COLO829 (cell line): ENCODE results near the gene CCDC184.

ENCODE experiments used
- DNase-seq: peaks from one replicate; pipeline ENCODE4 v3.0.0; 2012; ENCODE audit warnings: low spot score

The CCDC184 gene

GRCh38 chr12:48179466-48179865 is 4.0 kb upstream of the CCDC184 start:
- DNase-seq: no peak

DNA sequence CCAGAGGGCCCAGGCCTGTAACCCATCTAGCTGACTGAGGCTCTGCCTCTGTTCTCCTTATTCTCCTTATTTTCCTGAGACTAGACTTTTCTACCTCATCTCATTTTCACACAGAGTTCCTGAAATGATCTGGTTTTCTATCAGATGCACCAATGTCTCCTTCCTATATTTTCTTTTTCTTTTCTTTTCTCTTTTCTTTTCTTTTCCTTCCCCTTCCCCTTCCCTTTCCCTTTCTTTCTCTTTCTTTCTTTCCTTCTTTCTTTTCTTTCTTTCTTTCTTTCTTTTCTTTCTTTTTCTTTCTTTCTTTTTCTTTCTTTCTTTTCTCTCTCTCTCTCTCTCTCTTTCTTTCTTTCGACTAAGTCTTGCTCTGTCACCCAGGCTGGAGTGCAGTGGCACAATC is 3.0 kb upstream of the CCDC184 start:
- DNase-seq: no peak

DNA sequence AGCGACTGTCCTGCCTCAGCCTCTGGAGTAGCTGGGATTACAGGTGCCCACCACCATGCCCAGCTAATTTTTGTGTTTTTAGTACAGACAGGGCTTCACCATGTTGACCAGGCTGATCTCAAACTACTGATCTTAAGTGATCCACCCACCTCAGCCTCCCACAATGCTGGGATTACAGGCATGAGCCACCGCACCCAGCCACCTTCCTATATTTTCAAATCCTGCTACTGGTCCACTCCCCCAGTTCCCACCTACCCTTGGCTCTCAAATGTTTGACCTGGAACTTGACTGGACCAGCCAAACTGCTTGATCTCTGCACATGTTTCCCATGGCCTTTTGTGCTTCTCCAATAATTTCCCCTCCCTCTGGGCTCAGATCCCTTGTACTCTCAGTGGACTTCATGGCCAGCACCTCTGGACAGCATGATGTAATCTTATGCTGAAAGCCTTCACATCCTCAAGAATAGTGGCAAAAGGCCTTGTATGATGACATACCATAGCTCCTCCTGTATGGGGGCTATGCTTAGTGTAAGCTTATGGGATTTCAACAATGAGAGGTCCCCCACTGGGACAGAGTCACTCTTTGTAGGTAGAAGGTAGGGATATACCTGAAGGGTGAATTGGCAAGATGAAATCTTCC is 2.5 kb upstream of the CCDC184 start:
- DNase-seq: no peak

DNA sequence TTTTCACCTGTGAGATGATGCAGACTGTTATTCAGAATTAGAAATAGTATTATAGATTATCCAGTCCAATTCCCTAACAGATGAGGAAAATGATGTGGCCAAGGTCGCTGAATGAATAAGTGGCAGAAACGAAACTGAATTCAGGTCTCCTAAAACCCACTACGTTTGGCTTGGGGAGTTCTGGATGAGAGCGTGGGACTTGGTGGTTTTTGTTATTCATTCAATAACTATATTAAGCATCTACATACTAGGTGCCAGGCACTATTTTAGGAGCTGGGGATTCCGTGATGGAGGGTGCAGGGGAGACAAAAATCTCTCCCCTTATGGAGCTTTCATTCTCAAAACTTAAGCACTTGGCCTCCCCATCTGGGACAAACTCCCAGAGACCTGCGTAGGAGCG is 813 bp upstream of the CCDC184 start:
- no peak for DNase-seq

- DNase-seq: no peak
Observed at GRCh38 chr12:48183876-48184548, 568 bp downstream of the CCDC184 start.

GRCh38 chr12:48184549-48184922 is 1.1 kb downstream of the CCDC184 start:
- DNase-seq: no peak

DNA sequence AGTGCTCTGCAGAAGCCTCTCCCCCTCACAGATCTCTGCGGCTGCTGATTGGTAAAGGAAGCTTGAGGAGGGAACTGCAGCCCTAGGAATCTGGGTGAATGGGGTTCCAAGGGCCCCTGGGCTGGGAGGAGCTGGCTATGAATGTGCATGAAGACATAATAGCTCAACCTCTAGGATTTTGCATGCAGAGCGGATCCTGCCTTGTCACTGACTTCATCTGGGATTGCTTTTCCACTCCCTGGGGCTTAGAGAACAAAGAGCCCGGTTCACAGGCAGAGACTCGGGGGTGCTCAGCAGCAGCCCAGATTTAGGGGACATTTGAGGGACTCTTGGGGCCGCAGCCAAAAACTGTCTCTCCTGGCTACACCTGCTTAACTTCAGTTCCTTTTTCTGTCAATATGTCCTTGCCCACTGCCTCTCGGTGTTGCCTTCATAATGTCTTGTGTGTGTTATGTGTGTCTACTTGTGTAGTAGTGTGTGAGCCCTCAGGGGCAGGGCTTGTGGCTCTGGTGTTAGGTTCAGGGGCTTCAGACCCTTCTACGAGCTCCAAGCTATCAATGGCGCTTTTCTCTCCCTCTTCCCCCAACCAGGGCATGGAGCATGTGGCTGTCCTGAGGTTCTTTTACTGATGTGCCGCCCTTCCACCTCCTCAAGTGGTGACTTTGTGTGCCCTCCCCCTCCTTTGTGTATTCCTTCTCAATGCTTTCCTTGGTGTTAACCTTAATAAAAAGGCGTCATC is 1.9 kb downstream of the CCDC184 start:
- no peak for DNase-seq

GRCh38 chr12:48187916-48188695 is 4.7 kb downstream of the CCDC184 start:
- no peak for DNase-seq

GRCh38 chr12:48189331-48190125 is 6.1 kb downstream of the CCDC184 start:
- peak; percentile 66 for DNase-seq

DNA sequence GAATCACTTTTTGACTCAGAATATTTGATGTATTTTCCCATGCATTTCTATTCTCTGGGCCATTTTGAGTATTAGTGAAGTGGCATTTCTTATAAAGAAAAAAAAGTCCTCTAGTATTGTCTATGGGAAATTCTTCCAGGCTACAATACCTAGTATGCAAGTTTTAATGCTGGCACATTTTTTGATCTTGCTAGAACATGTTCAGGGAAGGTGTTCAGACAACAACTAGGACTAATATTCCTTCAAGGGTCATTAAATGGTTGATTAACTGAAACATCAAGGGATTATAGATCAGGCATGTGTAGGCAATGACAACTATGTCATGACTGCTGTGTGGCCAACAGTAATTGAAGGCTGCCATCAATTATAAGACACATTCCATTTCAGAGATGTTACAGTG is 7.7 kb downstream of the CCDC184 start:
- DNase-seq: no peak

- peak; percentile 32 for DNase-seq
Observed at GRCh38 chr12:48192861-48193260, 9.4 kb downstream of the CCDC184 start.

DNA sequence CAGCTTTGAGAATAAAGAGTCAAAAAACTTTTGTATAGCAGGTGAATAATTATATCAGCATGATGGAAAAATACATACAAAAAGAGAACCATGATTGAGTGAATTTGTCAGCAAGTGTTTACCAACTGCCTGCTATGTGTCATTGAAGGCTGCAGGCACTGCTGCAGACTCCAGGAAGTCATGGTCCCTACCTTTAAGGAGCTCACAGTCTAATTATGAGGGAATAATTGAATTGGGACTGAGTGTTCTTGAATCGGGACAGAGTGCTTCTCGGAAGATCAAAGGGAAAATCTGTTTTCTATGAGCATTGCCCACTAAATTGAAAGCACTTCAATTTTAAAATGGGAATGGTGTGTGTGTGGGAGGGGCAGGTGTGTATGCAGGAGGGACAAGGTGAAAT is 10.2 kb downstream of the CCDC184 start:
- DNase-seq: no peak

DNA sequence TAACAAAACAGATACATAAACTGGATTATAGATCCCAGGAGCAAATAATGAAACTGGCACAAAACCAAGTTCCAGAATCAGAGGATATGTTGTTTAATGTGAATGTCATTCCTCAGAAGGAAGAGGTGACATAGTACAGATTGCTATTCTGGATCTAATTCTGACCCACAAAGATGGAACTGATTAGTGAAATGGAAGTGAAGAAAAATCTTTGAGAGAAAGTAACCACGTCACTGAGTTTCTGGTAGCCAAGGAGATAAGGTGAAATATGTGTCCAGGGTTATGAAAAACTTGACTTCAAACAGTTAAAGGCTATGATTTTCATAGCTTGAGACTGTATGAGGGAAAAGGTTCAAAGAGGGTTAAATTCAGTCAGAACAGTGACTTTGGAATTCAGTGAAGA is 11.4 kb downstream of the CCDC184 start:
- DNase-seq: no peak

GRCh38 chr12:48197549-48197970 is 14.1 kb downstream of the CCDC184 start:
- peak; percentile 57 for DNase-seq

- DNase-seq: peak; percentile 90
Observed at GRCh38 chr12:48197971-48198671, 14.7 kb downstream of the CCDC184 start.

DNA sequence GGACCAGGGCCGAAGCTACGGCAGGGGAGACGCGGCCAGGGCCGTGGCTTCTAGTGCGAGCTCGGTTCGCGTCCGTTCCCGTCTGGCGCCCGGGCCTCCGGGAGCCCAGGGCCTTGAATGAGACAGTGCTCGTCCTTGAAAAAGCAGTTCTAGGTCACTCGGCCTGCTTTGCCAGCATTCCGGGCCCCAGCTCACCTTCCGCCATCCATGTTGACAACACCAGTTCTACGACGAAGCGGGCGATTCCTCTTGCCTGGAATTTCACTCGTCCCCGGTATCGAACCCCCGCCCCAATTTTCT is 15.2 kb downstream of the CCDC184 start:
- DNase-seq: no peak

GRCh38 chr12:48198985-48199384 is 15.5 kb downstream of the CCDC184 start:
- DNase-seq: no peak

DNA sequence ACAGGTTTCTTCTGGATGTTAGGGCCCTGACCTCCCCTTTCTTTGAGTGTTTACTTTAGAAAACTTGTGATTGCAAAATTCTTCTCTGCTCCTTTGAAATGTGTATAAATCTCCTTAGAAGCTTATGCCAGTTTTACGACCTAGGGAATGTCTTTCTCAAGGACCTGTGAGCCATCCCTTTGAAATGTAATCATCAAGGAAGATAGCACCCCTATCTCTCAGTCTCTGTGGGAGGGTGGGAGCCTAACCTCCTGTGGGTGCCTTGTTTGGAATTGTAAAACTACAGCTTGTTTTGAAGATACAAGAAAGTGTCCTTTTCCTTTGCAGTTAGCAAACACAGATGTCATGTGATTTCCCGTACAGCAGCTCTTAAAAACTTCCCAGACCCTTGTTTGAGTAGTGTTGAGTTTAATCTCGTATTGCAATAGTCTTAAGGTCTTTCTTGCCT is 16.4 kb downstream of the CCDC184 start:
- DNase-seq: no peak

GRCh38 chr12:48201091-48201490 is 17.6 kb downstream of the CCDC184 start:
- no peak for DNase-seq

DNA sequence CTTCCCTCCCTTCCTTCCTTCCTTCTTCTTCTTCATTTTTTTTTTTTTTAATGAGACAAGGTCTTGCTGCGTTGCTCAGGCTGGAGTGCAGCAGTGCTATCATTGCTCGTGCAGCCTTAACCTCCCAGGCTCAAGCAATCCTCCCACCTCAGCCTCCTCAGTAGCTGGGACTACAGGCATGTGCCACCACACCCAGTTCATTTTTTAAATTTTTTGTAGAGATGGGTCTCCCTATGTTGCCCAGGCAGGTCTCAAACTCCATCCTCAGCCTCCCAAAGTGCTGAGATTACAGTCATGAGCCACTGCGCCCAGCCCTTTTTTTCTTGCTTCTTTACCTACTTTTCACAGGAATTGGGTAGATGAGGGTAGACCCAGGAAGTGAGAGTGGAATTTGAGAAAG is 18.1 kb downstream of the CCDC184 start:
- no peak for DNase-seq

DNA sequence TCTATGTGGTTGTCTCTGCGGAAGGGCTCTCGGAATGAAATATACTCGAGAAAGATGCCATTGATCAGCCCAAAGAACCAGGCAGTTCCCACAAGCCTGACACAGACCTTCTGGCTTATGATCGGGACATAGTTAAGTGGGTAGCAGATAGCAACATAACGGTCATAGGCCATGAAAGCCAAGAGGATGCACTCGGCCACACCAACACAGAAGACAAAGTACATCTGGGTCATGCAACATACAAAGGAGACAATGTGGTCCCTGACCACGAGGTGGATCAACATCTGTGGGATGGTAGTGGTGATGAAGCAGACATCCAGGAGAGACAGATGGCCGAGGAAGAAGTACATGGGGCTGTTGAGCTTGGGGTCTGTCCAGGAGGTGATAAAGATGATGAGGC is 19.3 kb downstream of the CCDC184 start:
- DNase-seq: no peak
